Subcutaneous adipose tissue (tissue), 4 donors: ENCODE data around the gene FLAD1. TPM values are rescaled to one million over a fixed set of nuclear protein-coding genes. Genes with fewer than 3 reads are reported as not detected.

ENCODE experiments used
- CTCF ChIP-seq: fragments of 450-650 bp; IDR thresholded peaks from one replicate; pipeline ENCODE4 v1.5.1; 2016; ENCODE audit warnings: low read depth, mild to moderate bottlenecking, control low read depth, antibody characterized with exemption, moderate library complexity
- total RNA-seq, 4 donors: library from RNA; depleted of rRNA; stranded (reverse); fragments of >200 nt; gene quantifications; one replicate each; pipeline ENCODE4 v1.1.0, GENCODE V29; 2016

FLAD1 gene
- total RNA-seq, 4 donors from 2014 or later: 23.5 to 25.9 (median 24.7) TPM

- no peak for TF ChIP-seq CTCF
Measured at GRCh38 chr1:154963643-154964042, 19.5 kb upstream of the FLAD1 start.

- no peak for TF ChIP-seq CTCF
Measured at GRCh38 chr1:154964359-154964758, 18.8 kb upstream of the FLAD1 start.

GRCh38 chr1:154966111-154966510 lies 17.0 kb upstream of the FLAD1 start:
- TF ChIP-seq CTCF: no peak

- TF ChIP-seq CTCF: no peak
Measured at GRCh38 chr1:154967331-154967950, 15.7 kb upstream of the FLAD1 start.

GRCh38 chr1:154968731-154969130 lies 14.4 kb upstream of the FLAD1 start:
- TF ChIP-seq CTCF: no peak

- no peak for TF ChIP-seq CTCF
Measured at GRCh38 chr1:154969246-154969645, 13.9 kb upstream of the FLAD1 start.

- no peak for TF ChIP-seq CTCF
Measured at GRCh38 chr1:154969860-154970452, 13.2 kb upstream of the FLAD1 start.
